ENCODE results near the gene CACNA1S.

DNA sequence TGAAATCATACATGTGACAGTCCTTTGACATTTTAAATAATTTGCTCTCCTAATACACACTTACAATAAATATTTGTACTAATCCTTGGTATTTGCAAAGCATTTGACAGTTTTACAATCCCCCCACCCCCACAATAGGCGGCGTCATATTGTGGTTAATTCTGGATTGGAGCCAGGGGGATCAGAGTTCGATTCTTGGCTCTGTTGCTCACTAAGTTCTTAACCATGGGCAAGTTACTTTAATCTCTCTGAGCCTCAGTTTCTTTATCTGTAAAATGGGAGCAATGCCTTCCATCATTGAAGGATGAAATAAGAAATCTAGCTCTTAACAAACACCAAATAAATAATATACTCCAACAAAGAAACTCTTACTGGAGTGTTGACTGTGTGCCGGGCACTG is 23.8 kb downstream of the CACNA1S start:
- TF ChIP-seq CTCF (IDR thresholded peaks at IDR 0.05): no peak
- TF ChIP-seq, protein P1, sequence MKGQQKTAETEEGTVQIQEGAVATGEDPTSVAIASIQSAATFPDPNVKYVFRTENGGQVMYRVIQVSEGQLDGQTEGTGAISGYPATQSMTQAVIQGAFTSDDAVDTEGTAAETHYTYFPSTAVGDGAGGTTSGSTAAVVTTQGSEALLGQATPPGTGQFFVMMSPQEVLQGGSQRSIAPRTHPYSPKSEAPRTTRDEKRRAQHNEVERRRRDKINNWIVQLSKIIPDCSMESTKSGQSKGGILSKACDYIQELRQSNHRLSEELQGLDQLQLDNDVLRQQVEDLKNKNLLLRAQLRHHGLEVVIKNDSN (IDR thresholded peaks at IDR 0.05; ENCODE audit: borderline replicate concordance, low read depth): no peak
- no peak for TF ChIP-seq TCF12 (IDR thresholded peaks at IDR 0.05)

All from SK-N-SH (cell line).